K562 (cell line): ENCODE results near the gene RRAGB. TPM values are rescaled to one million over a fixed set of nuclear protein-coding genes. Genes with fewer than 3 reads are reported as not detected.

Source experiments
- ADNP ChIP-seq: fragments of 200-800 bp; sonication (Bioruptor generic); IDR thresholded peaks from 2 replicates; pipeline ENCODE4 v1.6.1; 2016; ENCODE audit warnings: missing genetic modification characterization, missing compliant biosample characterization
- E2F5 ChIP-seq: sonication (generic); formaldehyde crosslinking; IDR thresholded peaks from 2 replicates; pipeline ENCODE4 v1.8.0; 2022; ENCODE audit warnings: mild to moderate bottlenecking, missing genetic modification reagents
- HLTF ChIP-seq: fragments of 450-650 bp; IDR thresholded peaks from 2 replicates; pipeline ENCODE4 v1.6.1; 2016
- IRF2 ChIP-seq: sonication (generic); formaldehyde crosslinking; IDR thresholded peaks from 2 replicates; pipeline ENCODE4 v1.8.1; 2022; ENCODE audit warnings: mild to moderate bottlenecking, missing genetic modification reagents
- KDM5B ChIP-seq: fragments of 200-600 bp; sonication (generic); IDR thresholded peaks from 2 replicates; pipeline ENCODE4 v1.6.1; 2012; ENCODE audit warnings: low read depth, mild to moderate bottlenecking, moderate library complexity, low read length, control low read depth, inconsistent platforms; ENCODE audit not compliant: insufficient replicate concordance
- MYC ChIP-seq, 2 experiments: fragments of 250-450 bp in 1 of 2; sonication (Bioruptor Pico) in 1 of 2; IDR thresholded peaks; 2 replicates each; pipeline versions ENCODE4 v1.5.1 to v1.6.1; 2012 to 2021; ENCODE audit warnings: low read depth in 2 of 2, borderline replicate concordance in 1 of 2, improper control_type of control experiment in 1 of 2, low read length in 1 of 2, mild to moderate bottlenecking in 1 of 2, moderate library complexity in 1 of 2
- PHF20 ChIP-seq: fragments of 450-650 bp; IDR thresholded peaks from 2 replicates; pipeline ENCODE4 v1.6.1; 2018; ENCODE audit not compliant: partially characterized antibody
- PRMT5 ChIP-seq: sonication (generic); formaldehyde crosslinking; IDR thresholded peaks from 2 replicates; pipeline ENCODE4 v1.5.0; 2020; ENCODE audit warnings: missing genetic modification reagents
- RNF219 ChIP-seq: fragments of 250-450 bp; sonication (Bioruptor Pico); IDR thresholded peaks from 2 replicates; pipeline ENCODE4 v1.5.0; 2022; ENCODE audit warnings: mild to moderate bottlenecking
- SMARCE1 ChIP-seq: fragments of 450-650 bp; IDR thresholded peaks from 2 replicates; pipeline ENCODE4 v1.7.1; 2016; ENCODE audit warnings: mild to moderate bottlenecking
- TAF9B ChIP-seq: fragments of 450-650 bp; IDR thresholded peaks from 2 replicates; pipeline ENCODE4 v1.6.1; 2018; ENCODE audit warnings: mild to moderate bottlenecking; ENCODE audit not compliant: partially characterized antibody
- TSC22D4 ChIP-seq: fragments of 450-650 bp; IDR thresholded peaks from 2 replicates; pipeline ENCODE4 v1.6.1; 2016; ENCODE audit warnings: missing genetic modification characterization, missing biosample characterization, control low read depth
- polyA plus RNA-seq, 8 experiments: library from polyadenylated mRNA; depleted of rRNA in 4 of 8; stranded (reverse) in 5 of 8; unstranded in 3 of 8; fragments of >200 nt; fragmentation: Nextera tagmentation in 2 of 8; fragmentation: Illumina TruSeq in 1 of 8; extraction: Ambion mirVana in 2 of 8; extraction: Trizol in 1 of 8; gene quantifications; 2 replicates each; pipeline versions ENCODE4 v1.2.1 to v1.2.3, GENCODE V29; 2011 to 2014; ENCODE audit warnings: inconsistent platforms in 1 of 8, missing spikeins in 1 of 8
- total RNA-seq, 7 experiments: library from RNA; depleted of rRNA in 6 of 7; stranded (reverse); fragments of >200 nt in 6 of 7; fragmentation: Illumina TruSeq in 2 of 7; extraction: Trizol in 2 of 7; gene quantifications; 2 replicates each; pipeline versions ENCODE4 v1.2.1 to v1.2.3, GENCODE V29; 2011 to 2021; ENCODE audit warnings: low replicate concordance in 1 of 7
- TF ChIP-seq, protein P1 (sequence below): IDR thresholded peaks from 3 replicates; pipeline ENCODE4 v1.6.1; 2011; ENCODE audit warnings: borderline replicate concordance, mild to moderate bottlenecking; ENCODE audit not compliant: insufficient read length, insufficient read depth
- TF ChIP-seq, protein P2 (sequence below): fragments of 250-450 bp; sonication (Bioruptor Pico); IDR thresholded peaks from 2 replicates; pipeline ENCODE4 v1.4.0; 2020; ENCODE audit warnings: mild to moderate bottlenecking, moderate library complexity, borderline replicate concordance

Gene RRAGB
- total and polyA plus RNA-seq, 9 of the 15 experiments (the other 6 are each of a cell fraction or from before 2014, with no cell fraction given) = 5.6 to 15.6 (median 9.1) TPM

GRCh38 chrX:55758033-55758432 is 40.5 kb downstream of the RRAGB start (continued):
- TF ChIP-seq, protein P1, sequence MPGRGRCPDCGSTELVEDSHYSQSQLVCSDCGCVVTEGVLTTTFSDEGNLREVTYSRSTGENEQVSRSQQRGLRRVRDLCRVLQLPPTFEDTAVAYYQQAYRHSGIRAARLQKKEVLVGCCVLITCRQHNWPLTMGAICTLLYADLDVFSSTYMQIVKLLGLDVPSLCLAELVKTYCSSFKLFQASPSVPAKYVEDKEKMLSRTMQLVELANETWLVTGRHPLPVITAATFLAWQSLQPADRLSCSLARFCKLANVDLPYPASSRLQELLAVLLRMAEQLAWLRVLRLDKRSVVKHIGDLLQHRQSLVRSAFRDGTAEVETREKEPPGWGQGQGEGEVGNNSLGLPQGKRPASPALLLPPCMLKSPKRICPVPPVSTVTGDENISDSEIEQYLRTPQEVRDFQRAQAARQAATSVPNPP = no peak
- no peak for TF ChIP-seq HLTF
- TF ChIP-seq SMARCE1 = no peak
- TF ChIP-seq MYC (IDR thresholded peaks at IDR 0.05; ENCODE audit: low read depth, low read length) = no peak
- TF ChIP-seq MYC (CRISPR knock-in tag; IDR thresholded peaks at IDR 0.05; ENCODE audit: borderline replicate concordance, low read depth) = no peak
- no peak for TF ChIP-seq TAF9B
- TF ChIP-seq RNF219 (CRISPR knock-in tag) = no peak
- no peak for TF ChIP-seq IRF2 (CRISPR knock-in tag)
- no peak for TF ChIP-seq PHF20
- TF ChIP-seq PRMT5 (CRISPR knock-in tag) = no peak
- TF ChIP-seq TSC22D4 (tag) = no peak
- TF ChIP-seq E2F5 (CRISPR knock-in tag) = no peak
- TF ChIP-seq ADNP = no peak
- no peak for TF ChIP-seq KDM5B
- TF ChIP-seq, protein P2, sequence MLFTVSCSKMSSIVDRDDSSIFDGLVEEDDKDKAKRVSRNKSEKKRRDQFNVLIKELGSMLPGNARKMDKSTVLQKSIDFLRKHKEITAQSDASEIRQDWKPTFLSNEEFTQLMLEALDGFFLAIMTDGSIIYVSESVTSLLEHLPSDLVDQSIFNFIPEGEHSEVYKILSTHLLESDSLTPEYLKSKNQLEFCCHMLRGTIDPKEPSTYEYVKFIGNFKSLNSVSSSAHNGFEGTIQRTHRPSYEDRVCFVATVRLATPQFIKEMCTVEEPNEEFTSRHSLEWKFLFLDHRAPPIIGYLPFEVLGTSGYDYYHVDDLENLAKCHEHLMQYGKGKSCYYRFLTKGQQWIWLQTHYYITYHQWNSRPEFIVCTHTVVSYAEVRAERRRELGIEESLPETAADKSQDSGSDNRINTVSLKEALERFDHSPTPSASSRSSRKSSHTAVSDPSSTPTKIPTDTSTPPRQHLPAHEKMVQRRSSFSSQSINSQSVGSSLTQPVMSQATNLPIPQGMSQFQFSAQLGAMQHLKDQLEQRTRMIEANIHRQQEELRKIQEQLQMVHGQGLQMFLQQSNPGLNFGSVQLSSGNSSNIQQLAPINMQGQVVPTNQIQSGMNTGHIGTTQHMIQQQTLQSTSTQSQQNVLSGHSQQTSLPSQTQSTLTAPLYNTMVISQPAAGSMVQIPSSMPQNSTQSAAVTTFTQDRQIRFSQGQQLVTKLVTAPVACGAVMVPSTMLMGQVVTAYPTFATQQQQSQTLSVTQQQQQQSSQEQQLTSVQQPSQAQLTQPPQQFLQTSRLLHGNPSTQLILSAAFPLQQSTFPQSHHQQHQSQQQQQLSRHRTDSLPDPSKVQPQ = no peak
